NCI-H82 (cell line): ENCODE results near the gene FASLG.
"Not testable (repeated sequence)": the region's sequence is repeated elsewhere in the genome, so short reads cannot be mapped to it uniquely, and the experiment has no call there.

Experiments used
- DNase-seq: peaks from one replicate; lab custom pipeline; 2025; lab: John Stamatoyannopoulos, UW

The FASLG gene

GRCh38 chr1:172658871-172659453 is at the start of gene FASLG:
Gene FASLG, plus strand, starts transcription at chr1:172659103. Its CDS starts 99 bp downstream, at chr1:172659202.
- no peak for DNase-seq

DNA sequence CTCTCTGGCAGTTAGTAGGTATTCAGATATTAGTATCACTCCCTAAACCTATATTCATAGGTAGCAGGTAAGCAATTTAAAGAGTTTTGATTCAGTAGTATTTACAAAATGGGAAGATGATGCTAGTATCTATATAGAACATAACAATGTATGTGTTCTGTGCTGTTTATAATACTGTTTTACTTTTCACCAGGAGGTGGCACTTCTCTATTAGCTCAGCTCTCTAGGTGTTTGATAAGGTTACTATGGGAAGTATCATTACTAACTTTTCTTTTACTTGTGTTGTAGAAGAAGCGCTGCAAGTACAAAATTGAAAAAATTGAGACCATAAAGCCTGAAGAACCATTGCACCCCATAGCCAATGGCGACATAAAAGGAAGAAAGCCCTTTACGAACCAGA is 49.4 kb upstream of the FASLG start:
- peak; percentile 21 for DNase-seq

- DNase-seq = no peak
Observed at GRCh38 chr1:172612478-172612877, 46.4 kb upstream of the FASLG start.

GRCh38 chr1:172613294-172613693 is 45.6 kb upstream of the FASLG start:
- DNase-seq = no peak

DNA sequence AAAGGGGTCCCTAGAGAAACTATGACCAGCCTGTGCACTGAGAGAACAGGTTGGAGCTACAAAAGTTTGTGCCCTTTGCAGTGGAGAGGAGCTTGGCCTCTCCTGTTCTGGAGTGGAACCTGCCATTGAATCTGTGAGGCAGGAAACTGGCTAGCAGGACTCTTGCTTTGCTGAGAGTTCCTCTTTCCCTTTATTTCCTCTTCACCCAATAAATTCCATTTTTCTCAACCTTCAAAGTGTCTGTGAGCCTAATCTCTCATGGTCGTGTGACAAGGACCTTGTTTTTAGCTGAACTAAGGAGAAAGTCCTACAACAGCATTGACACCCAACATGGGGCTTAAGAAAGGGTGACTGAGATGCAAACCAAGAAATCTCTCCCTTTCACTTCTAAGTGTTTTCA is 42.7 kb upstream of the FASLG start:
- no peak for DNase-seq

GRCh38 chr1:172616636-172617035 is 42.3 kb upstream of the FASLG start:
- no peak for DNase-seq

GRCh38 chr1:172620603-172621002 is 38.3 kb upstream of the FASLG start:
- not testable (repeated sequence) for DNase-seq

- no peak for DNase-seq
Observed at GRCh38 chr1:172622541-172622940, 36.4 kb upstream of the FASLG start.

- DNase-seq = no peak
Observed at GRCh38 chr1:172623748-172624147, 35.2 kb upstream of the FASLG start.

DNA sequence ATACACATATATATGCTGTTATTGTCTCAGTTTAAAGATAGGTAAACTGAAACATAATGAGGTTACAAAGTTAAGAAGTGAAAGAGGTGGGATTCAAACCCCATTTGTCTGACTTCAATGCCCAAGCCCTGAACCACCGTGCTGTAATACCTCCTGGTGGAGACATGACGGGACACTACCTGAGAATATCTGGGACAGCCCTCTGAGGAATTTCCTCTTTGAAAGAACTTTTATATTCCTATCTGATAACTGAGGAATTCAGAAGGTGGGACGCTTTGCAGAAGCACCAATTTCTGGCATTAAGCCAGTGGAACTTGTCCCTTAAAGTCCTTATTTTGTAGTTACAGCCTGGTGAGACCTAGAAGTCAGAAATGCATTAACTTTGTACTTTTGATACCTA is 32.1 kb upstream of the FASLG start:
- no peak for DNase-seq

DNA sequence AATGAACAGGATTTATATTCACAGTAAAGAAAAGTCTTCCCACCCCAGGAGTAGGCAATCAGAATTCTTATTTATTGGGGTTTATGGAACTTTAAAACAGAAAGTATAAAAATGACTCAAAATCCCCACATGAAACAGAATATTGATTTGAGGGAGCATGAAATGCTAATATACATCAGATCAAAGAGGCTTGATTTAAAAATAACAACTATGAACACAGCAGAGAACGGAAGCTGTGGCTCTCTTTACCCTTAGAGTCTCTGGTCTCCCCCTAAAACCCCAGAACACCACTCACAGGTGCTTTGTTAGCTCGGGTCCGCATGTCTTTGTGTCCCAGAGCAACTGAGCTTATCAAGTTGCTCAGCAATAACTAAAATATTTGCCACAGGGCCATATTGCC is 31.2 kb upstream of the FASLG start:
- no peak for DNase-seq

GRCh38 chr1:172628401-172628800 is 30.5 kb upstream of the FASLG start:
- DNase-seq = no peak

DNA sequence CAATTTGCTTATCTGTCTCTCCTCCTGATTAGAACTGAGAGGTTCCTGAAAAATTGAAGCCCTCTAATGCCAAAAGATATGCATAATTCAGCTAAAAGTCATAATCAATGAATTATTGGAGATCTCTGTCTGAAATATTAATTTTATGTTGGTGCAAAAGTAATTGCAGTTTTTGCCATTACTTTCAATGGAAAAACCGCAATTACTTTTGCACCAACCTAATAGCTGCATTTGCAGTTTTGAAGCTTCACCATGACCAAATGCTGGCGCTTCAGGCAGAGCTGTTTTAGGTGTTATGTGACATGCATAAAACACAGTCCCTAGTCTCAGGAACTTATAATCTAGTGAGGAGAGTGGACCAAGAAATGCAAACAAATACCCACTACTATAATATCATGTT is 29.7 kb upstream of the FASLG start:
- DNase-seq = no peak

DNA sequence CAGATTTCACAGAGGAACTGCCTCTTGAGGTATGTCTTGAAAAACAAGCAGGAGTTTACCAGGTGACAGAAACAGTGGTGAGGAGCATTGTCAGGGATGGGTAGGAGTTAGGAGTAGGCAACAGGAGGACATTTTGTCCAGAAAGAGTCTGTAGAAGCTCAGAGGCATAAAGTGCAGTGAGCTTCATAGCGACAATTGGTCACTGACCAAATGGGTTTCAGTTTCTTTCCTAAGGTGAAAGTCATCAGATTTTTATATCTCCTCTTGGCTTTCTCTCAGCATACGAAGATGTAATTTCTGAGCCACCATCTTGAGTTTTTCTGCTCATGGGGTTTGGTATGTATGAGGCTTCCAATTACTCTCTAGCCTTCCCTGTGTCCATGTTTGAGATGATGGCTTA is 29.3 kb upstream of the FASLG start:
- DNase-seq = no peak

- no peak for DNase-seq
Observed at GRCh38 chr1:172630056-172630818, 28.7 kb upstream of the FASLG start.

GRCh38 chr1:172630868-172631267 is 28.0 kb upstream of the FASLG start:
- DNase-seq = no peak

DNA sequence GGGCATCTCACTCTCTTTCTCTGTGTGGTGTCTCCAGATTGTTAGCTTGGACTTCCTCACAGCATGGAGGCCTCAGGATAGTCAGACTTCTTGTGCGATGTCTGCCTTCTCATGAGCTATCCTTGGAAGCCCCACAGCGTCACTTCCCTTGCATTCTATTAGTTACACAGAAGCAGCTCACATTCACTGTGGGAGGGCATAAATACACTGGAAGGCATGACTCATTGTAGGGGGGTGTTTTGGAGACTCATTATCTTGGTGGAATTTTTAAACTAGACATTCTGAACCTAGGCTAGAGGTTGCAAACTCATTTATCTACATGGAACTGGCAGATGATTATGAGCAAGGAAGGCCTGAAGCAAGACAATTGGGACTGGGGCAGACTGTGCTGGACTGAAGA is 21.4 kb upstream of the FASLG start:
- no peak for DNase-seq

GRCh38 chr1:172638249-172638648 is 20.7 kb upstream of the FASLG start:
- no peak for DNase-seq

- DNase-seq = no peak
Observed at GRCh38 chr1:172638885-172639831, 19.7 kb upstream of the FASLG start.

- DNase-seq = no peak
Observed at GRCh38 chr1:172640111-172640510, 18.8 kb upstream of the FASLG start.

- no peak for DNase-seq
Observed at GRCh38 chr1:172641492-172641891, 17.4 kb upstream of the FASLG start.

DNA sequence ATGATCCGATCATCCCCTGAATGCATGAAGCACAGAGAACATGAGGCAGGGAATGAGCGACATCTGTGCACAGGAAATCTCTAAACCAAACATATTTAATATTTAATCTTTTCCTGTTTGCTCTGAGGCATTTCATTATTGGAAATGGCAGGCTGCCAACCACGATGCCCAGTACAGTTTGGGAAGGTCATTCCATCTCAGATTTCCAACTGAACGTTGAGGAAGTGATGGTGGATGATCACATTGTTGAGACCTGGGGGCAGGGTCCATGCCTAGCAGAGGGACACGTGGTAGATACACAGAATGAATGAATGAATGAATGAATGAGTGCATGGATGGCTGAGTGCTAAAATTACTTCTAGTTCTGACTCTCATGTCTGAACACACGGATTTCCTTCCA is 15.9 kb upstream of the FASLG start:
- no peak for DNase-seq

DNA sequence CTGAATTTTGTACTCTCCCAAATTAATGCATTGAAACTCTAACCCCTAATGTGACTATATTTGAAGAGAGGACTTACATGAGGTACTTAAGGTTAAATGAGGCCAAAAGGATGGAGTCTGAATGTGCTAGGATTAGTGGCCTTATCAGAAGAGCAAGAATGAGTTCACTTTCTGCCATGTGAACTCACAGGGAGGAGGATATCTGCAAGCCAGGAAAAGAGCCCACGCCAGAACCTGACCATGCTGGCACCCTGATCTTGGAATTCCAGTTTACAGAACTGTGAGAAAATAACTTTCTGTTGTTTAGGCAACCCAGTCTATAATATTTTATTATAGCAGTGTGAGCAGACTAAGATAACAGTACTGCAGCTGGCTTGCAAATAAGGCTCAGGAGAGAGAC is 12.2 kb upstream of the FASLG start:
- DNase-seq = no peak
